H1 (cell line): ENCODE measurements around the gene EIF3B. TPM values are rescaled to one million over a fixed set of nuclear protein-coding genes. Genes with fewer than 3 reads are reported as not detected.

Source experiments
- CTCF ChIA-PET: fragments of 300-600 bp; sonication (Branson Sonifier 250); formaldehyde crosslinking; loops from one replicate; lab custom pipeline; 2021; ENCODE audit not compliant: partially characterized antibody; lab: Charles Lee
- POLR2A ChIA-PET: fragments of 300-600 bp; sonication (Branson Sonifier 250); formaldehyde crosslinking; loops from one replicate; lab custom pipeline; 2021; ENCODE audit warnings: inconsistent platforms; ENCODE audit not compliant: partially characterized antibody; lab: Charles Lee
- DNase-seq, 2 experiments: peaks; one replicate each; pipeline versions ENCODE4 v3.0.0 to v3.0.0-alpha.2; 2010 to 2022; ENCODE audit warnings: low spot score in 2 of 2, low read depth in 1 of 2, mixed read lengths in 1 of 2
- FAIRE-seq: peaks from 2 replicates; lab custom pipeline; 2011; peaks lifted over from hg19 to GRCh38; lab: Jason Lieb, UNC
- H2AFZ ChIP-seq: 2 replicates; pipeline ENCODE4 v1.8.1; 2012; ENCODE audit warnings: low read length, inconsistent platforms
- H2AK5ac ChIP-seq: 2 replicates; pipeline ENCODE4 v1.6.1; 2013; ENCODE audit warnings: low read depth, low read length
- H2BK120ac ChIP-seq: replicated peaks from 2 replicates; pipeline ENCODE3; 2013; ENCODE audit warnings: low read depth, low read length, inconsistent platforms
- H2BK12ac ChIP-seq: 2 replicates; pipeline ENCODE4 v1.6.1; 2013; ENCODE audit warnings: low read depth, low read length
- H2BK15ac ChIP-seq: 2 replicates; pipeline ENCODE4 v1.6.1; 2013; ENCODE audit warnings: low read length
- H2BK20ac ChIP-seq: 2 replicates; pipeline ENCODE4 v1.6.1; 2013; ENCODE audit warnings: low read length
- H2BK5ac ChIP-seq: 2 replicates; pipeline ENCODE4 v1.6.1; 2013; ENCODE audit warnings: low read depth, low read length
- H3K14ac ChIP-seq: 2 replicates; pipeline ENCODE4 v1.6.1; 2013; ENCODE audit warnings: inconsistent platforms; ENCODE audit not compliant: insufficient read length
- H3K18ac ChIP-seq: 2 replicates; pipeline ENCODE4 v1.6.1; 2013; ENCODE audit warnings: low read length; ENCODE audit errors: extremely low read depth
- H3K23ac ChIP-seq: 2 replicates; pipeline ENCODE4 v1.6.1; 2013; ENCODE audit warnings: inconsistent platforms; ENCODE audit not compliant: insufficient read length
- H3K23me2 ChIP-seq: 2 replicates; pipeline ENCODE4 v1.6.1; 2013; ENCODE audit warnings: low read depth, low read length
- H3K27ac ChIP-seq: 2 replicates; pipeline ENCODE4 v1.6.1; 2011; ENCODE audit warnings: low read depth, low read length, inconsistent platforms
- H3K27me3 ChIP-seq, 4 experiments: replicated peaks in 1 of 4; 1 replicate in 1 of 4; 2 replicates in 3 of 4; pipeline versions ENCODE4 v1.6.1 to v1.8.1; 2011 to 2013; ENCODE audit warnings: low read length in 3 of 4, mild to moderate bottlenecking in 3 of 4, inconsistent platforms in 2 of 4, mixed read lengths in 2 of 4, moderate library complexity in 1 of 4; ENCODE audit not compliant: control insufficient read depth in 3 of 4, insufficient read depth in 3 of 4; ENCODE audit errors: extremely low read depth in 1 of 4
- H3K36me3 ChIP-seq, 4 experiments: 2 replicates each; pipeline versions ENCODE4 v1.6.1 to v1.8.1; 2011 to 2013; ENCODE audit warnings: mild to moderate bottlenecking in 4 of 4, low read length in 3 of 4, moderate library complexity in 2 of 4, control low read depth in 1 of 4, inconsistent platforms in 1 of 4; ENCODE audit not compliant: insufficient read depth in 4 of 4, control insufficient read depth in 2 of 4
- H3K4ac ChIP-seq: replicated peaks from 2 replicates; pipeline ENCODE3; 2013; ENCODE audit warnings: low read length, low read depth, mixed read lengths, inconsistent platforms; ENCODE audit not compliant: insufficient read length
- H3K4me1 ChIP-seq, 4 experiments: replicated peaks in 1 of 4; 1 replicate in 1 of 4; 2 replicates in 3 of 4; pipeline versions ENCODE4 v1.6.1 to v1.8.1; 2011 to 2013; ENCODE audit warnings: low read length in 3 of 4, inconsistent platforms in 2 of 4, mixed read lengths in 1 of 4; ENCODE audit not compliant: insufficient read depth in 4 of 4, control insufficient read depth in 3 of 4
- H3K4me2 ChIP-seq, 2 experiments: 2 replicates each; pipeline versions ENCODE4 v1.6.1 to v1.8.1; 2011 to 2013; ENCODE audit warnings: low read depth in 2 of 2, low read length in 2 of 2, control low read depth in 1 of 2, inconsistent platforms in 1 of 2, mild to moderate bottlenecking in 1 of 2; ENCODE audit not compliant: insufficient read depth in 1 of 2
- H3K4me3 ChIP-seq, 4 experiments: fragments of 200-600, 300-600 bp in 1 of 4; sonication (generic), shearing (Covaris generic), sonication (Bioruptor Twin) in 1 of 4; 2 replicates each; pipeline versions ENCODE4 v1.5.1 to v1.8.1; 2011 to 2016; ENCODE audit warnings: low read length in 4 of 4, low read depth in 3 of 4, control low read depth in 2 of 4, inconsistent platforms in 2 of 4, mild to moderate bottlenecking in 2 of 4, mixed read lengths in 1 of 4, moderate library complexity in 1 of 4; ENCODE audit not compliant: insufficient read depth in 2 of 4; ENCODE audit errors: extremely low read depth in 1 of 4
- H3K56ac ChIP-seq: replicated peaks from 2 replicates; pipeline ENCODE3; 2013; ENCODE audit warnings: low read depth, mild to moderate bottlenecking, mixed read lengths, low read length, inconsistent platforms; ENCODE audit not compliant: insufficient read length
- H3K79me1 ChIP-seq: 2 replicates; pipeline ENCODE4 v1.6.1; 2013; ENCODE audit warnings: low read depth, low read length, control low read depth
- H3K79me2 ChIP-seq, 2 experiments: 2 replicates each; pipeline versions ENCODE4 v1.6.1 to v1.8.1; 2012 to 2013; ENCODE audit warnings: low read length in 2 of 2, mild to moderate bottlenecking in 2 of 2, inconsistent platforms in 1 of 2; ENCODE audit not compliant: insufficient read depth in 2 of 2, control insufficient read depth in 1 of 2
- H3K9ac ChIP-seq, 4 experiments: replicated peaks in 1 of 4; 1 replicate in 1 of 4; 2 replicates in 3 of 4; pipeline versions ENCODE4 v1.6.1 to v1.8.1; 2011 to 2013; ENCODE audit warnings: low read depth in 3 of 4, low read length in 3 of 4, control low read depth in 2 of 4, mild to moderate bottlenecking in 2 of 4, moderate library complexity in 2 of 4, inconsistent platforms in 1 of 4; ENCODE audit errors: extremely low read depth in 1 of 4
- H3K9me3 ChIP-seq, 2 experiments: 2 replicates each; pipeline versions ENCODE4 v1.6.1 to v1.8.1; 2012 to 2013; ENCODE audit warnings: mild to moderate bottlenecking in 2 of 2, moderate library complexity in 2 of 2, control low read depth in 1 of 2, inconsistent platforms in 1 of 2, low read depth in 1 of 2, low read length in 1 of 2, mixed read lengths in 1 of 2; ENCODE audit not compliant: insufficient read depth in 2 of 2
- H4K20me1 ChIP-seq, 2 experiments: replicated peaks in 1 of 2; 2 replicates each; pipeline versions ENCODE3 to v1.8.1; 2011 to 2013; ENCODE audit warnings: inconsistent platforms in 2 of 2, low read length in 2 of 2, mild to moderate bottlenecking in 1 of 2; ENCODE audit not compliant: insufficient read depth in 2 of 2, control insufficient read depth in 1 of 2
- H4K5ac ChIP-seq: 2 replicates; pipeline ENCODE4 v1.6.1; 2013; ENCODE audit warnings: low read length, low read depth, mixed read lengths, inconsistent platforms; ENCODE audit not compliant: insufficient read length
- H4K8ac ChIP-seq: 2 replicates; pipeline ENCODE4 v1.8.0; 2013; ENCODE audit warnings: mild to moderate bottlenecking, moderate library complexity, low read length, inconsistent platforms; ENCODE audit not compliant: insufficient read depth; ENCODE audit errors: extremely low read depth
- H4K91ac ChIP-seq: replicated peaks from 2 replicates; pipeline ENCODE3; 2013; ENCODE audit warnings: low read length, mixed read lengths, inconsistent platforms; ENCODE audit not compliant: insufficient read length
- KDM4A ChIP-seq: IDR thresholded peaks from one replicate; pipeline ENCODE4 v1.7.1; 2012; ENCODE audit warnings: low read depth, mild to moderate bottlenecking, moderate library complexity, low read length, inconsistent platforms; ENCODE audit not compliant: severe bottlenecking
- RAD21 ChIP-seq, 2 experiments: IDR thresholded peaks in 1 of 2; conservative IDR thresholded peaks in 1 of 2; 2 replicates each; pipeline ENCODE4 v1.6.1; 2011; ENCODE audit warnings: low read depth in 2 of 2, low read length in 2 of 2, improper control_type of control experiment in 1 of 2, inconsistent platforms in 1 of 2, mild to moderate bottlenecking in 1 of 2, moderate library complexity in 1 of 2
- WGBS, 2 experiments: shearing (Covaris generic) in 1 of 2; methylation state at CpG; one replicate each; pipeline versions ENCODE4 v1.1.6 to v1.1.7; 2013 to 2015; ENCODE audit warnings: low lambda C conversion rate in 2 of 2, mixed read lengths in 2 of 2, inconsistent platforms in 1 of 2, low coverage in 1 of 2, missing lambda C conversion rate in 1 of 2; ENCODE audit not compliant: insufficient replicate concordance in 2 of 2, insufficient coverage in 1 of 2, insufficient read length in 1 of 2; ENCODE audit errors: extremely low coverage in 1 of 2, missing lambda C conversion rate in 1 of 2; 5-methylcytosine and 5-hydroxymethylcytosine counted together
- polyA plus RNA-seq, 7 experiments: library from polyadenylated mRNA; depleted of rRNA in 3 of 7; stranded (reverse) in 5 of 7; unstranded in 2 of 7; fragments of >200 nt in 5 of 7; fragments of 200-250 nt in 2 of 7; gene quantifications; 1 replicate in 5 of 7; 2 replicates in 1 of 7; 4 replicates in 1 of 7; pipeline versions ENCODE4 v1.2.1 to v1.2.3, GENCODE V29; 2011 to 2013; ENCODE audit warnings: missing spikeins in 2 of 7, mixed read lengths in 2 of 7
- total RNA-seq: library from RNA; stranded (reverse); fragmentation: NEBNext Ultra II Directional; extraction: Animal tissue kit (Norgen Biotek cat#: 25700); gene quantifications from 2 replicates; pipeline ENCODE4 v1.2.1, GENCODE V29; 2021
- TF ChIP-seq, protein P1 (sequence below), 3 experiments: IDR thresholded peaks; 1 replicate in 2 of 3; 2 replicates in 1 of 3; pipeline versions ENCODE4 v1.5.1 to v1.6.1; 2011; ENCODE audit warnings: low read length in 3 of 3, mild to moderate bottlenecking in 3 of 3, inconsistent platforms in 2 of 3, low read depth in 1 of 3, moderate library complexity in 1 of 3; ENCODE audit not compliant: insufficient read depth in 1 of 3; ENCODE audit errors: control extremely low read depth in 1 of 3

EIF3B gene
- total and polyA plus RNA-seq, 2 of the 8 experiments (the other 6 are each of a cell fraction or from before 2014, with no cell fraction given) = 167 to 316 TPM

DNA sequence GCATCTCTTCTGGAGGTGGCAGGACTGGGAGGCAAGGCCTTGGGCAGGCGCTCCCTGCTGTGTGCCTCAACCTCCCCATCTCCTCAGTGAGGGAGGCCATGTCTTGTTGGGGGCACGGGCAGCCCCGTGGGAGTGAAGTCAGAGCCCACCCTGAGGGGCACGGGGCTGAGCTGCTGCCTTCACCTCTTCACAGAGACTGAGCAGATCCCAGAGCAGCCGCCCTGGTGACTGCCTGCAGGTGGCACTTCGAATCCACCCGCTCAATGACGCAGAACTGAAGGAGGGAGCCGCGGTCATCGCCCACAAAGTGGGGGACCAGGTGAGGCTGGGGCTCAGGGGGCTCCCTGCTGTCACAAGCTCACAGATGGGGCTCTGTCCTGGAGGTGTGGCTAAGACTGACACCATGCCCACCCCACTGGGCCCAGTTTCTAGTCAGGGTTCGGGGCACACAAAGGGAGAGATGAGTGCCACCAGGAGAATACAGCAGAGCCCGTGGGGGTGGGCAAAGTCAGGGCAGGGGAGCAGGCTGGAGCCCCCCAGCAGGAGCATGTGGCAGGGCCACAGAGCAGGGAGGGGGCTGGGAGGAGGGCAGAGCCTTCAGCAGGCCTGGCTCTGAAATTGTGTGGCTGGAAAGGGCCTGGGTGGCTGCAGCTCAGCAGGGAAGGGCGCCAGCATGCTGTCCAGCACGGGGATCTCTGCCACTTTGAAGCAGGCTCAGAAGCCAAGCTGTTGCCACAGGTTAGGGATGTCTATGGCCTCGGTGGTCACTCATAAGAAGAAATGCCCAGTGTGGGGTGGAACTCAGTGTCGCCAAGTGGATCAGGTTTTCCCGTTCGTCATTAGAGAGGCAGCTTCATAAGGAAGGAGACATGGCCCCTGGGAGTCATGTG is 30.0 kb downstream of the EIF3B start:
- Histone ChIP-seq H2BK120ac (no peak overlapping the region), H2AK5ac (no peak overlapping the region), H4K5ac (no peak overlapping the region), H3K79me2 (peaks cover 0 to under 1% of the 10 kb centered on the region in 2 experiments; a peak in 1 of 4 replicates), H3K36me3 (peaks cover 10 to 21% (median 16%) of the 10 kb centered on the region in 4 experiments; a peak in 7 of 8 replicates), H3K4ac (no peak overlapping the region), H3K4me1 (peaks cover 0 to 5% (median 0%) of the 10 kb centered on the region in 4 experiments; a peak in 1 of 7 replicates), H3K23me2 (no peaks in the 10 kb centered on the region), H3K9ac (no peak overlapping the region), H2BK15ac (no peak overlapping the region), H2BK20ac (no peak overlapping the region), H2BK12ac (no peak overlapping the region), H3K4me2 (no peak overlapping the region), H3K23ac (no peak overlapping the region), H3K56ac (no peak overlapping the region), H3K18ac (no peak overlapping the region), H2AFZ (no peak overlapping the region), H3K14ac (no peak overlapping the region), H4K8ac (no peak overlapping the region), H4K20me1 (peaks cover 11 to 18% of the 10 kb centered on the region in 2 experiments), H3K4me3 (no peak overlapping the region), H3K27me3 (no peaks in the 10 kb centered on the region), H3K9me3 (no peaks in the 10 kb centered on the region), H3K27ac (no peak overlapping the region), H4K91ac (no peak overlapping the region), H2BK5ac (no peak overlapping the region), H3K79me1 (peaks cover 4% of the 10 kb centered on the region)
- CTCF ChIA-PET = interaction anchor here (0.6 to 4.6 kb wide), 15 partner anchors 9 to 173 kb away, joined by 3 to 34 read pairs (median 5); partner anchors contain the start of gene CHST12
- 91% methylated on average over 17 of the region's 19 CpGs; no CpG with 5 or more reads in 1 of the 2 experiments for WGBS, 2 experiments
- POLR2A ChIA-PET = interaction anchor here (0.8 to 2.9 kb wide), 11 partner anchors 8 to 51 kb away, joined by 3 to 14 read pairs (median 3); partner anchors contain the start of gene EIF3B
- TF ChIP-seq, protein P1, sequence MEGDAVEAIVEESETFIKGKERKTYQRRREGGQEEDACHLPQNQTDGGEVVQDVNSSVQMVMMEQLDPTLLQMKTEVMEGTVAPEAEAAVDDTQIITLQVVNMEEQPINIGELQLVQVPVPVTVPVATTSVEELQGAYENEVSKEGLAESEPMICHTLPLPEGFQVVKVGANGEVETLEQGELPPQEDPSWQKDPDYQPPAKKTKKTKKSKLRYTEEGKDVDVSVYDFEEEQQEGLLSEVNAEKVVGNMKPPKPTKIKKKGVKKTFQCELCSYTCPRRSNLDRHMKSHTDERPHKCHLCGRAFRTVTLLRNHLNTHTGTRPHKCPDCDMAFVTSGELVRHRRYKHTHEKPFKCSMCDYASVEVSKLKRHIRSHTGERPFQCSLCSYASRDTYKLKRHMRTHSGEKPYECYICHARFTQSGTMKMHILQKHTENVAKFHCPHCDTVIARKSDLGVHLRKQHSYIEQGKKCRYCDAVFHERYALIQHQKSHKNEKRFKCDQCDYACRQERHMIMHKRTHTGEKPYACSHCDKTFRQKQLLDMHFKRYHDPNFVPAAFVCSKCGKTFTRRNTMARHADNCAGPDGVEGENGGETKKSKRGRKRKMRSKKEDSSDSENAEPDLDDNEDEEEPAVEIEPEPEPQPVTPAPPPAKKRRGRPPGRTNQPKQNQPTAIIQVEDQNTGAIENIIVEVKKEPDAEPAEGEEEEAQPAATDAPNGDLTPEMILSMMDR (IDR thresholded peaks at IDR 0.05; ENCODE audit: control extremely low read depth in 1 of 3, insufficient read depth in 1 of 3, low read depth in 1 of 3, low read length in 3 of 3) = peak in 2 of 3 experiments; percentile 33; a peak in 2 of 4 replicates
- TF ChIP-seq KDM4A = no peak
- TF ChIP-seq RAD21 (IDR thresholded peaks at IDR 0.05 in 1 of 2, conservative IDR thresholded peaks at IDR 0.05 in 1 of 2; ENCODE audit: low read depth in 2 of 2, low read length in 2 of 2) = peak; percentile 46 to 64
- DNase-seq (no peak), FAIRE-seq (no peak)
